Breast epithelium (tissue), 3 donors: ENCODE data around the gene CD151.

Experiments
- POLR2AphosphoS5 ChIP-seq, 3 donors: sonication (generic); formaldehyde crosslinking; IDR thresholded peaks; one replicate each; pipeline ENCODE4 v1.6.1; 2017; ENCODE audit warnings: antibody characterized with exemption in 3 of 3
- TF ChIP-seq, protein P1 (sequence below), 3 donors: fragments of 450-650 bp; IDR thresholded peaks; one replicate each; pipeline ENCODE4 v1.5.1; 2016 to 2017; ENCODE audit warnings: antibody characterized with exemption in 3 of 3, mild to moderate bottlenecking in 3 of 3, moderate library complexity in 3 of 3

DNA sequence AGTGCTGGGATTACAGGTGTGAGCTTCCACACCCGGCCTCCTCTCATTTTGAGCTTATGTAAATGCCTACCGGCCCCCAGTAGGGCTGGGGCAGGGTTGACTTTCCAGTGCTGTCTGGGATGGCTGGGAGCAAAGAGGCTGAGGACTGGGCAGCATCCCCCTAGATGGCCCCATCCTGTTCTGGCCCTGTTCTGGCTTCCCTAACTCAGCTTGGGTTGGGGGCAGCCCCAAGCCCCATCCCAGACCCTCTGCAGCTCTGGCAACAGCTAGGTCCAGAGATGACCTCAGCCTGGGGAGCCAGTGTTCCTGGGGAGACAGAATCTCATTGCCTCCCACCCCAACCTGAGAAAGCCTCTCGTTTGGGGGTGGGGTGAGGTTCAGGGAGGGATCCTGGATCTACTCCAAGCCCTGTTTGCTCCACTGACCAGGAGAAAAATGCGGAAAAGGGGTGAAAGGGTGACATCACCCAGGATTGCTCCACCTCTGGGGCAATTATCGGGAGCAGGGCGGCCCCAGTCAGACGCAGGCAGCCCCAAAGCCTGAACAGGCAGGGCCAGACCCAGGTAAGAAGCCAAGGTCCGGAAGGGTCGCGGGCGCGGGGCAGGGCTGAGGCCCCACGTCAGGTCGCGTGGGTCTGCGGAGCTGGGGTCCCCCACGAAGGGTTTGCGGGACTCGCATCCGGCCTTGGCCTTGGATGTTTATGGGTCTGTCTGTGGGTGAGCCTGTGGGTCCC, 14.2 kb upstream of the CD151 start, which contains the start of gene PNPLA2:
- TF ChIP-seq, protein P1, sequence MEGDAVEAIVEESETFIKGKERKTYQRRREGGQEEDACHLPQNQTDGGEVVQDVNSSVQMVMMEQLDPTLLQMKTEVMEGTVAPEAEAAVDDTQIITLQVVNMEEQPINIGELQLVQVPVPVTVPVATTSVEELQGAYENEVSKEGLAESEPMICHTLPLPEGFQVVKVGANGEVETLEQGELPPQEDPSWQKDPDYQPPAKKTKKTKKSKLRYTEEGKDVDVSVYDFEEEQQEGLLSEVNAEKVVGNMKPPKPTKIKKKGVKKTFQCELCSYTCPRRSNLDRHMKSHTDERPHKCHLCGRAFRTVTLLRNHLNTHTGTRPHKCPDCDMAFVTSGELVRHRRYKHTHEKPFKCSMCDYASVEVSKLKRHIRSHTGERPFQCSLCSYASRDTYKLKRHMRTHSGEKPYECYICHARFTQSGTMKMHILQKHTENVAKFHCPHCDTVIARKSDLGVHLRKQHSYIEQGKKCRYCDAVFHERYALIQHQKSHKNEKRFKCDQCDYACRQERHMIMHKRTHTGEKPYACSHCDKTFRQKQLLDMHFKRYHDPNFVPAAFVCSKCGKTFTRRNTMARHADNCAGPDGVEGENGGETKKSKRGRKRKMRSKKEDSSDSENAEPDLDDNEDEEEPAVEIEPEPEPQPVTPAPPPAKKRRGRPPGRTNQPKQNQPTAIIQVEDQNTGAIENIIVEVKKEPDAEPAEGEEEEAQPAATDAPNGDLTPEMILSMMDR (IDR thresholded peaks at IDR 0.05): no peak
- peak in 2 of 3 donors; percentile 80 to 82 for TF ChIP-seq POLR2AphosphoS5 (IDR thresholded peaks at IDR 0.05)
